Endothelial cell of umbilical vein (primary cell): ENCODE measurements around the gene C14orf180. TPM values are rescaled to one million over a fixed set of nuclear protein-coding genes. Genes with fewer than 3 reads are reported as not detected.

Experiments
- BruUV-seq: library from RNA; stranded (reverse); fragments of 400-500 nt; replicated peaks from 2 replicates; lab custom pipeline; 2021; lab: Mats Ljungman, UMichigan
- CTCF ChIA-PET: fragments of 300-600, 350-600 bp; sonication (Branson Sonifier 250); formaldehyde crosslinking; loops from one replicate; lab custom pipeline; 2021; ENCODE audit warnings: antibody characterized with exemption, inconsistent platforms; lab: Charles Lee
- POLR2A ChIA-PET: fragments of 300-600, 350-600 bp; sonication (Branson Sonifier 250); formaldehyde crosslinking; loops from one replicate; lab custom pipeline; 2021; ENCODE audit warnings: antibody characterized with exemption, inconsistent platforms; lab: Charles Lee
- DNase-seq: peaks from one replicate; pipeline ENCODE4 v3.0.0-alpha.2; 2011; ENCODE audit warnings: low read depth, low spot score
- FAIRE-seq: peaks from 2 replicates; lab custom pipeline; 2011; peaks lifted over from hg19 to GRCh38; lab: Jason Lieb, UNC
- H2AFZ ChIP-seq: 2 replicates; pipeline ENCODE4 v1.6.0; 2012; ENCODE audit warnings: low read depth, low read length, control low read depth, inconsistent platforms
- H3K27ac ChIP-seq: 2 replicates; pipeline ENCODE4 v1.5.1; 2011; ENCODE audit warnings: low read depth, mild to moderate bottlenecking, control low read depth, low read length, moderate library complexity; ENCODE audit not compliant: insufficient read depth
- H3K27me3 ChIP-seq, 2 experiments: 2 replicates each; pipeline versions ENCODE4 v1.6.0 to v1.6.1; 2011; ENCODE audit warnings: low read length in 2 of 2, mixed read lengths in 1 of 2; ENCODE audit not compliant: control insufficient read depth in 2 of 2, insufficient read depth in 2 of 2
- H3K36me3 ChIP-seq, 2 experiments: 2 replicates in 1 of 2; 3 replicates in 1 of 2; pipeline ENCODE4 v1.5.1; 2011; ENCODE audit warnings: low read length in 2 of 2, mild to moderate bottlenecking in 1 of 2, moderate library complexity in 1 of 2; ENCODE audit not compliant: control insufficient read depth in 2 of 2, insufficient read depth in 2 of 2; ENCODE audit errors: extremely low read depth in 1 of 2
- H3K4me1 ChIP-seq: 3 replicates; pipeline ENCODE4 v1.5.1; 2011; ENCODE audit warnings: mild to moderate bottlenecking, low read length; ENCODE audit not compliant: control insufficient read depth, insufficient read depth; ENCODE audit errors: extremely low read depth
- H3K4me2 ChIP-seq: 2 replicates; pipeline ENCODE4 v1.6.1; 2011; ENCODE audit warnings: low read length, control low read depth, mixed read lengths; ENCODE audit not compliant: insufficient read depth
- H3K4me3 ChIP-seq, 3 experiments: fragments of 200-600 bp in 1 of 3; sonication (generic), shearing (Covaris generic) in 1 of 3; replicated peaks in 1 of 3; 2 replicates each; pipeline ENCODE4 v1.5.1; 2011 to 2016; ENCODE audit warnings: control low read depth in 3 of 3, low read length in 3 of 3, mild to moderate bottlenecking in 2 of 3, inconsistent platforms in 1 of 3, low read depth in 1 of 3, moderate library complexity in 1 of 3; ENCODE audit not compliant: insufficient read depth in 1 of 3
- H3K79me2 ChIP-seq: 2 replicates; pipeline ENCODE4 v1.6.0; 2012; ENCODE audit warnings: low read length, inconsistent platforms; ENCODE audit not compliant: control insufficient read depth, insufficient read depth
- H3K9ac ChIP-seq: replicated peaks from 2 replicates; pipeline ENCODE3; 2011; ENCODE audit warnings: low read length, control low read depth; ENCODE audit not compliant: insufficient read depth; ENCODE audit errors: extremely low read depth
- H3K9me1 ChIP-seq: replicated peaks from 3 replicates; pipeline ENCODE4 v1.6.0; 2011; ENCODE audit warnings: mild to moderate bottlenecking, low read length; ENCODE audit not compliant: control insufficient read depth, insufficient read depth; ENCODE audit errors: extremely low read depth
- H3K9me3 ChIP-seq: replicated peaks from 2 replicates; pipeline ENCODE4 v1.5.1; 2012; ENCODE audit warnings: low read length, inconsistent platforms; ENCODE audit not compliant: control insufficient read depth, insufficient read depth
- H4K20me1 ChIP-seq: replicated peaks from 2 replicates; pipeline ENCODE3; 2011; ENCODE audit warnings: mild to moderate bottlenecking, low read length; ENCODE audit not compliant: control insufficient read depth, insufficient read depth; ENCODE audit errors: extremely low read depth
- EZH2 ChIP-seq: IDR thresholded peaks from 2 replicates; pipeline ENCODE4 v1.6.1; 2012; ENCODE audit warnings: borderline replicate concordance, low read depth, mild to moderate bottlenecking, moderate library complexity, low read length, inconsistent platforms; ENCODE audit not compliant: severe bottlenecking
- FOS ChIP-seq: IDR thresholded peaks from 2 replicates; pipeline ENCODE4 v1.6.1; 2011; ENCODE audit warnings: mild to moderate bottlenecking, low read length, moderate library complexity, borderline replicate concordance; ENCODE audit not compliant: insufficient read depth
- GATA2 ChIP-seq: IDR thresholded peaks from 2 replicates; pipeline ENCODE4 v1.7.0; 2011; ENCODE audit warnings: low read depth, mild to moderate bottlenecking, moderate library complexity, mixed read lengths, low read length; ENCODE audit not compliant: insufficient read length, insufficient read depth
- JUN ChIP-seq: IDR thresholded peaks from 2 replicates; pipeline ENCODE4 v1.6.1; 2011; ENCODE audit warnings: borderline replicate concordance, low read depth; ENCODE audit not compliant: insufficient read length, insufficient read depth
- MYC ChIP-seq: IDR thresholded peaks from one replicate; pipeline ENCODE4 v1.6.1; 2011; ENCODE audit warnings: mild to moderate bottlenecking, low read depth, low read length
- POLR2A ChIP-seq: IDR thresholded peaks from 2 replicates; pipeline ENCODE4 v1.6.1; 2012; ENCODE audit warnings: low read depth, mild to moderate bottlenecking, control low read depth, low read length
- POLR2AphosphoS5 ChIP-seq: IDR thresholded peaks from 2 replicates; pipeline ENCODE4 v1.6.1; 2012; ENCODE audit warnings: low read depth, mild to moderate bottlenecking, control low read depth, low read length, moderate library complexity; ENCODE audit not compliant: insufficient read depth
- dilution Hi-C: fragments of 300-500 bp; cut with MboI; formaldehyde crosslinking; loops from one replicate; pipeline ENCODE4 v1.15.0; 2019; ENCODE audit warnings: low sequenced_read_pairs; ENCODE audit not compliant: extremely low pct_ligation_motif_present
- intact Hi-C: fragments of 100-400 bp; cut with micrococcal nuclease; formaldehyde crosslinking; loops from one replicate; pipeline ENCODE4 v1.10.0; 2022
- polyA plus RNA-seq, 4 experiments: library from polyadenylated mRNA; depleted of rRNA in 3 of 4; stranded (reverse) in 3 of 4; unstranded in 1 of 4; fragments of >200 nt; gene quantifications; 2 replicates each; pipeline versions ENCODE4 v1.2.1 to v1.2.3, GENCODE V29; 2011 to 2012; ENCODE audit warnings: missing spikeins in 1 of 4
- total RNA-seq: library from RNA; stranded (reverse); gene quantifications from 2 replicates; pipeline ENCODE4 v1.2.3, GENCODE V29; 2021
- TF ChIP-seq, protein P1 (sequence below): IDR thresholded peaks from 2 replicates; pipeline ENCODE4 v1.6.1; 2011; ENCODE audit not compliant: insufficient read depth, insufficient read length
- TF ChIP-seq, protein P2 (sequence below), 2 donors: IDR thresholded peaks; 1 replicate in 1 of 2; 2 replicates in 1 of 2; pipeline ENCODE4 v1.5.1; 2011; ENCODE audit warnings: low read length in 2 of 2, mild to moderate bottlenecking in 2 of 2, moderate library complexity in 2 of 2, control low read depth in 1 of 2, inconsistent platforms in 1 of 2, low read depth in 1 of 2; ENCODE audit not compliant: insufficient read depth in 1 of 2; ENCODE audit errors: extremely low read depth in 1 of 2

The C14orf180 gene
- total and polyA plus RNA-seq, 2 donors (not counting 3 experiments of a cell fraction or from before 2014, with no cell fraction given) = not detected

DNA sequence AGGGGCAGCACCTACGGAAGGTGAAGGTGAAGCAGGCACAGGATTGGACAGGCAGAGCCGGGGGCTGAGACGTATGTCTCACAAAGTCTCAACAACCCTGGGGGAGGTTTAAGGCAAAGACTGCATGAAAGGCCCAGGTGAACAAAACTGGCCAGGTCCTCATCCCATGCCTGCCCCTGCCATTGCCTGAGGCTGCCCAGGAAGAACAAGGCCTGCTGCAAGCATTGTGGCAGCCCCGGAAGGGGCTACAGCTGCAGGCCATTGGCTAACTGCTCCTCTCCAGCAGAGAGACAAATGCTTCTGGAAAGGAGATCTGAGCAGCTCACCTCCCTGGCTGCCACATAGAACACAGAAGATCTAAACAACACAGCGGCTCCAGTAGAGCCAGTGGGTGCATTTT, 45.4 kb downstream of the C14orf180 start:
- Histone ChIP-seq H3K36me3 (no peaks in the 10 kb centered on the region), H3K9ac (no peak overlapping the region), H3K27me3 (peaks cover 3 to 5% of the 10 kb centered on the region in 2 experiments), H3K4me3 (no peak overlapping the region), H4K20me1 (no peaks in the 10 kb centered on the region), H3K4me2 (no peak overlapping the region), H3K27ac (no peak overlapping the region), H3K9me1 (no peaks in the 10 kb centered on the region), H2AFZ (no peak overlapping the region), H3K79me2 (no peaks in the 10 kb centered on the region), H3K4me1 (no peaks in the 10 kb centered on the region), H3K9me3 (no peaks in the 10 kb centered on the region)
- POLR2A ChIA-PET = no interaction called here
- DNase-seq (no peak), FAIRE-seq (no peak)
- dilution Hi-C loops (no loop called here), intact Hi-C loops (no loop called here)
- TF ChIP-seq JUN (no peak), POLR2A (no peak), POLR2AphosphoS5 (no peak), MYC (no peak), FOS (no peak), GATA2 (no peak), EZH2 (no peak)
- TF ChIP-seq, protein P1, sequence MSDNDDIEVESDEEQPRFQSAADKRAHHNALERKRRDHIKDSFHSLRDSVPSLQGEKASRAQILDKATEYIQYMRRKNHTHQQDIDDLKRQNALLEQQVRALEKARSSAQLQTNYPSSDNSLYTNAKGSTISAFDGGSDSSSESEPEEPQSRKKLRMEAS = no peak
- TF ChIP-seq, protein P2, sequence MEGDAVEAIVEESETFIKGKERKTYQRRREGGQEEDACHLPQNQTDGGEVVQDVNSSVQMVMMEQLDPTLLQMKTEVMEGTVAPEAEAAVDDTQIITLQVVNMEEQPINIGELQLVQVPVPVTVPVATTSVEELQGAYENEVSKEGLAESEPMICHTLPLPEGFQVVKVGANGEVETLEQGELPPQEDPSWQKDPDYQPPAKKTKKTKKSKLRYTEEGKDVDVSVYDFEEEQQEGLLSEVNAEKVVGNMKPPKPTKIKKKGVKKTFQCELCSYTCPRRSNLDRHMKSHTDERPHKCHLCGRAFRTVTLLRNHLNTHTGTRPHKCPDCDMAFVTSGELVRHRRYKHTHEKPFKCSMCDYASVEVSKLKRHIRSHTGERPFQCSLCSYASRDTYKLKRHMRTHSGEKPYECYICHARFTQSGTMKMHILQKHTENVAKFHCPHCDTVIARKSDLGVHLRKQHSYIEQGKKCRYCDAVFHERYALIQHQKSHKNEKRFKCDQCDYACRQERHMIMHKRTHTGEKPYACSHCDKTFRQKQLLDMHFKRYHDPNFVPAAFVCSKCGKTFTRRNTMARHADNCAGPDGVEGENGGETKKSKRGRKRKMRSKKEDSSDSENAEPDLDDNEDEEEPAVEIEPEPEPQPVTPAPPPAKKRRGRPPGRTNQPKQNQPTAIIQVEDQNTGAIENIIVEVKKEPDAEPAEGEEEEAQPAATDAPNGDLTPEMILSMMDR (IDR thresholded peaks at IDR 0.05; ENCODE audit: extremely low read depth in 1 of 2, insufficient read depth in 1 of 2, low read depth in 1 of 2, low read length in 2 of 2) = no peak
- no TSS peak for BruUV-seq
- CTCF ChIA-PET = interaction anchor here (0.6 kb wide), 1 partner anchor 528 kb away, joined by 3 read pairs; no protein-coding TSS in a partner anchor
